Activated naive CD4-positive, alpha-beta T cell treated with anti-CD3 and anti-CD28 coated beads, Interleukin-2, amount 10 ng/mL, durations not matched to agents 7 days and 5 days (primary cell): ENCODE data around the gene ZDHHC4.
"Not testable (repeated sequence)": the region's sequence is repeated elsewhere in the genome, so short reads cannot be mapped to it uniquely, and the experiment has no call there.

Experiments
- CTCF ChIA-PET: fragments of 350-600 bp; sonication (Branson Sonifier 250); formaldehyde crosslinking; loops from one replicate; lab custom pipeline; 2021; ENCODE audit warnings: antibody characterized with exemption; lab: Charles Lee
- DNase-seq: peaks from one replicate; pipeline ENCODE4 v3.0.0-alpha.2; 2020
- H3K27ac Mint-ChIP-seq: one replicate; pipeline ENCODE4 v1.8.0; 2021; ENCODE audit warnings: mild to moderate bottlenecking, moderate library complexity, mixed read lengths
- H3K27me3 Mint-ChIP-seq: one replicate; pipeline ENCODE4 v1.8.0; 2021; ENCODE audit warnings: mild to moderate bottlenecking, mixed read lengths
- H3K36me3 Mint-ChIP-seq: one replicate; pipeline ENCODE4 v1.8.0; 2021; ENCODE audit warnings: mixed read lengths
- H3K4me1 Mint-ChIP-seq: one replicate; pipeline ENCODE4 v1.8.0; 2021; ENCODE audit warnings: mixed read lengths
- H3K4me3 Mint-ChIP-seq: one replicate; pipeline ENCODE4 v1.8.0; 2021; ENCODE audit warnings: mild to moderate bottlenecking, moderate library complexity, mixed read lengths
- H3K9me3 Mint-ChIP-seq: one replicate; pipeline ENCODE4 v1.8.0; 2021; ENCODE audit warnings: mixed read lengths

Gene ZDHHC4

DNA sequence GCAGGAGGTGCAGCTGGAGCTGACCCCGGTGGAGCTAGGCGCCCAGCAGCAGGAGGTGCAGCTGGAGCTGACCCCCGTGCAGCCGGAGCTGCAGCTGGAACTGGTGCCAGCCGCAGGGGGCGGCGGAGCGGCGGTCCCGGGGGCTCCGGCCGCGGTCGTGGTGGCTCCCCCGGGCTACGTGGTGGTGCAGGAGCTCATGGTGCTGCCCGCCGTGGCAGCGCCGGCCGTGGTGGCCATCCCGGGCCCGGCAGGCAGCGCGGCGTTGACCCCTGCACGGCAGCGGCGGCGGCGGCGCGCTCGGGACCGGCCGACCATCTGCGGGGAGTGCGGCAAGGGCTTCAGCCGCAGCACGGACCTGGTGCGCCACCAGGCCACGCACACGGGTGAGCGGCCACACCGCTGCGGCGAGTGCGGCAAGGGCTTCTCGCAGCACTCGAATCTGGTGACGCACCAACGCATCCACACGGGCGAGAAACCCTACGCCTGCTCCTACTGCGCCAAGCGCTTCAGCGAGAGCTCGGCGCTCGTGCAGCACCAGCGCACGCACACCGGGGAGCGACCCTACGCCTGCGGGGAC, 45.0 kb downstream of the ZDHHC4 start:
- peaks cover 58% of the 10 kb centered on the region for H3K4me1 Mint-ChIP-seq
- CTCF ChIA-PET, result no interaction called here

GRCh38 chr7:6623589-6624245, 46.5 kb downstream of the ZDHHC4 start:
- peak overlapping the region; percentile 49 for H3K4me3 Mint-ChIP-seq
- CTCF ChIA-PET, result no interaction called here
- peaks cover 9% of the 10 kb centered on the region for H3K27me3 Mint-ChIP-seq
- peaks cover 53% of the 10 kb centered on the region for H3K4me1 Mint-ChIP-seq
- no peaks in the 10 kb centered on the region for H3K9me3 Mint-ChIP-seq
- H3K27ac Mint-ChIP-seq, result peak overlapping the region; percentile 85
- peak; percentile 57 for DNase-seq
- H3K36me3 Mint-ChIP-seq, result peaks cover 6% of the 10 kb centered on the region

More for the DNA sequence above, 45.0 kb downstream of the ZDHHC4 start:
- no peak overlapping the region for H3K4me3 Mint-ChIP-seq
- H3K36me3 Mint-ChIP-seq, result peaks cover 6% of the 10 kb centered on the region
- no peak for DNase-seq
- H3K27ac Mint-ChIP-seq, result no peak overlapping the region
- H3K27me3 Mint-ChIP-seq, result peaks cover 22% of the 10 kb centered on the region
- H3K9me3 Mint-ChIP-seq, result no peaks in the 10 kb centered on the region

DNA sequence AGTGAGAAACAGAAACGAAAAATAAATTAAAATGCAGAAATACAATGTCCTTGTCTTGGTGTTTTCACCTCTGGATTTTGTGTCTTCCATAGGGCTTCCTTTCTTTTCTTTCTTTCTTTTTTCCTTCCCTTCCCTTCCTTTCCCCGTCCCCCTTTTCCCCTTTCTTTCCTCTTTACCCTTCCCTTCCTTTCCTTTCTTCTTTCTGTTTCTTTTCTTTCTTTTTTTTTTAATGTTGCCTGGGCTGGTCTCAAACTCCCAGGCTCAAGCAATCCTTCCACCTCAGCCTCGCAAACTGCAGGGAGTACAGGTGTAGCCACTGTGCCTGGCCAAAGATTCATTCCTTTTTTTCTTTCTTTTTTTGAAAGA, 47.0 kb downstream of the ZDHHC4 start:
- DNase-seq, result no peak
- Mint-ChIP-seq H3K36me3 (peaks cover 6% of the 10 kb centered on the region), H3K4me3 (peak overlapping the region; percentile 49), H3K27me3 (peaks cover 4% of the 10 kb centered on the region), H3K27ac (peak overlapping the region; percentile 85), H3K4me1 (peaks cover 51% of the 10 kb centered on the region), H3K9me3 (no peaks in the 10 kb centered on the region)
- CTCF ChIA-PET, result no interaction called here

DNA sequence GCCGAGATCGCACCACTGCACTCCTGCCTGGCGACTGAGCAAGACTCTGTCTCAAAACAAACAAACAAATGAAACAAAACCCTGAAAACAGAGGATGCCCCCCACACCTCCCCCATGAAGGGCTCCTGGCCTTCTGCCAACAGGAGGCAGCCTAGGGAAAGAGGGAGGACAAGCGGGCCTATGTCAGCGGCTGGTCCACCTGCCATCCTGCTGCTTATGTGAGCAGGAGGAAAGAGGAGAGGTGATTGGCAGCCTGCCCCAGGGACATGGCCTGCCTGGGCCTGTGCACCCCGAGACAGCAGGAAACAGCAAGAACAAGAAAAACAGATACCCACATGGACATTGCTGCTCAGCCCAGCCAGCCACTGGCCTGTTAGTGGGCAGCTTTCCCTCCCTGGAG, 50.8 kb downstream of the ZDHHC4 start:
- Mint-ChIP-seq H3K4me1 (peaks cover 25% of the 10 kb centered on the region), H3K4me3 (no peak overlapping the region), H3K9me3 (no peaks in the 10 kb centered on the region), H3K27me3 (peaks cover 17% of the 10 kb centered on the region), H3K27ac (no peak overlapping the region), H3K36me3 (no peaks in the 10 kb centered on the region)
- DNase-seq, result no peak
- CTCF ChIA-PET, result no interaction called here

DNA sequence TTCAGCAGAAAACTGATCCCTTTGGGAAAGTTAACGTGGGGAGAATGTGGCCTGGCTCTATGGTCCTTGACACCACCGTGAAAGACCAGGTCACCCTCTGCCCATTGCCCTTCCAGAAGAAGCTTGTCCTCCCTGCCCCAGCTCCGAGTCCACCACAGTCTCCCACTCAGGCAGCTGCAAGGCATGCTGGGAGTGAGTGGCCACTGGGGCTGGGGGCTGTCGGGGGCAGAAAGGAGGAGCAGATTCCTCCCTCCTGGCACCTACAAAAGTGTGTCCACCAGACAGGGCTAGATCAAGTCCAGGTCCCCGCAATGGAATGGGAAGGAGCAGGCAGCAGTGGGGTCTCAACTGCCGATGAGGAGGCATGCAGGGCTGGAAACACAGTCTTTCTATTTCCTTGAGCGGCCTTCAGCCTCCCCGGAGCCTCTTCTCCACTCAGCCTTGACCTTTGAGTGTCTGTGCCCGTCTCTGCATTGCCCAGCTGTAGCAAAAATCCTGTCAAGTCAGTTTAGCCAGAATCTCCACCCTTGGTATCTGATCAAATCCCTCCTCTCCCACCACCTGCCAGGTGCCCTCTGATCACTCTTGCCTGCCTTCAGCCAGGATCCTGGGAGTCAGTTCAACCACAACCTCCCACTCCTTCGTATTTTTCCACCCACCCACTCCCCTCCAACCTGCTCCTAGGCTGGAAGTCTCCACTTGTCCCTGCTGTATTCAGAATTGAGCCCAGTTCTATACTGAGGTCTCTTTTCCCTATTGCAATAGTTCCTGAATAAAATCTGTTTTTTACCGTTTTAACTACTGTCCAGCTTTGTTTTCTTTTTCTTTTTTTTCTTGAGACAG, 53.0 kb downstream of the ZDHHC4 start:
- H3K4me1 Mint-ChIP-seq, result peaks cover 6% of the 10 kb centered on the region
- CTCF ChIA-PET, result no interaction called here

DNA sequence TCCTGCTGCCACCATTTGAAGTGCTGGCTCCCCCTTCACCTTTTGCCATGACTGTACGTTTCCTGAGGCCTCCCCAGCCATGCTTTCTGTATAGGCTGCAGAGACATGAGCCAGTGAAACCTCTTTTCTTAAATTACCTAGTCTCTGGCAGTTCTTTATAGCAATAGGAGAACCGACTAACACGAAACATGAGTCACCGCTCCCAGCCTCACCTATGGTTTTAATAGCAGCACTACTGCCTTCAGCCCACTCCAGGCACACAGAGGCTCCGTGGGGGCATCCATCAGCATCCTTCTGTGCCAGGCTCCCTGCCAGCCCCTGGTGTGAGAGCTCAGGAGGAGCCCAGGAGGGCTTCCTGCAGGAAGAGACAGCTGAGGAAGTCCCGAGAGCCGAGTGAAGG, 54.4 kb downstream of the ZDHHC4 start:
- Mint-ChIP-seq H3K27ac (no peak overlapping the region), H3K4me1 (peaks cover 6% of the 10 kb centered on the region), H3K9me3 (peaks cover 5% of the 10 kb centered on the region), H3K36me3 (no peaks in the 10 kb centered on the region), H3K4me3 (no peak overlapping the region), H3K27me3 (peaks cover 26% of the 10 kb centered on the region)
- CTCF ChIA-PET, result no interaction called here
- no peak for DNase-seq

More for the DNA sequence above, 53.0 kb downstream of the ZDHHC4 start:
- no peak overlapping the region for H3K27ac Mint-ChIP-seq
- no peak for DNase-seq
- H3K4me3 Mint-ChIP-seq, result no peak overlapping the region
- peaks cover 3% of the 10 kb centered on the region for H3K9me3 Mint-ChIP-seq
- no peaks in the 10 kb centered on the region for H3K36me3 Mint-ChIP-seq
- H3K27me3 Mint-ChIP-seq, result peaks cover 26% of the 10 kb centered on the region

GRCh38 chr7:6634021-6634420, 56.8 kb downstream of the ZDHHC4 start:
- Mint-ChIP-seq H3K4me3 (peak overlapping the region; percentile 28), H3K27ac (no peak overlapping the region), H3K27me3 (peaks cover 26% of the 10 kb centered on the region), H3K9me3 (peaks cover 5% of the 10 kb centered on the region), H3K4me1 (peaks cover 19% of the 10 kb centered on the region), H3K36me3 (peaks cover 7% of the 10 kb centered on the region)
- no peak for DNase-seq
- CTCF ChIA-PET, result no interaction called here

GRCh38 chr7:6634971-6635370, 57.7 kb downstream of the ZDHHC4 start:
- H3K4me3 Mint-ChIP-seq, result peak overlapping the region; percentile 28
- H3K9me3 Mint-ChIP-seq, CTCF ChIA-PET, DNase-seq: not testable (repeated sequence)
- H3K36me3 Mint-ChIP-seq, result peaks cover 17% of the 10 kb centered on the region
- peaks cover 29% of the 10 kb centered on the region for H3K4me1 Mint-ChIP-seq
- peak overlapping the region; percentile 11 for H3K27ac Mint-ChIP-seq
- H3K27me3 Mint-ChIP-seq, result peaks cover 24% of the 10 kb centered on the region

DNA sequence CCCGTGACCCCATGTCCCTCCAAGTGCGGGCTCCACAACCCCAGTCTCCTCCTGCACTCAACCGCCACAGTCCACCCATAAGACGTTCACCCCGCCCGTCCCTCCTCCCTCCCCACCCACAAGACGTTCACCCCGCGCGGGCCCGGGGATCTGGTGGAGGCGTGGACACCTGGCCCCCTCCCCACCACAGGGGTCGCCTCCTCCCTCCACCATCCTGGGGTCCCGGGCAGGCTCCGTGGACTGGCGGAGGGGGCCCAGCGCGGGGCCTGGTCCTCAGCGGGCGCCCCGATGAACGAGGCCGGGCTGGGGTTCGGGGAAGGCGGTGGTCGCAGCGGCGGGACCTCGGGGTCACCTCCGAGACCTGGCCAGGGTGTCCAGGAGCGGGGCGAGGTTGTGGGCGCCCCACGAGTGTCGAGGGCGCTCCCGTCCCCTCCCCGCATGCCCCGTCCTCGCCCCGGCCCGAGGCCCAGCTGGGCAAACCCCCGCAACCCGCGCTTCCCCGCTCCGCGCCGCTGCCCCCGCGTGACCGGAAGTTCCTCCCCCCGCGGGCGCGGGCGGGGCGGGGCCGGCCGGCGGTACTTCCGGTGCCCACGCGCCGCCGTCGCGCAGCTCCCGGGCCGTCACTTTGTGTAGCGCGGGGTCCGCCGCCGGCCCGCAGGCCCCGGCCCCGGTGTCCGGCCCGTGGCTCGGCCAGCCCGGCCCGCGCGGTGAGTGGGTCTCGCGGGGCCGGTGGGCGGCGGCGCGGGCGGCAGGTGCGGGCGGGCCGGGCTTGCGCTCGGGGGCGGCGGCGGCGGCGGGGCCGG, 59.7 kb downstream of the ZDHHC4 start, which contains the start of gene ZNF316:
TSS of gene ZNF316 (plus strand) at position 578 of the 803 bp plus-strand sequence. CDS start 5,092 bp downstream, outside the sequence.
- peaks cover 29% of the 10 kb centered on the region for H3K4me1 Mint-ChIP-seq

DNA sequence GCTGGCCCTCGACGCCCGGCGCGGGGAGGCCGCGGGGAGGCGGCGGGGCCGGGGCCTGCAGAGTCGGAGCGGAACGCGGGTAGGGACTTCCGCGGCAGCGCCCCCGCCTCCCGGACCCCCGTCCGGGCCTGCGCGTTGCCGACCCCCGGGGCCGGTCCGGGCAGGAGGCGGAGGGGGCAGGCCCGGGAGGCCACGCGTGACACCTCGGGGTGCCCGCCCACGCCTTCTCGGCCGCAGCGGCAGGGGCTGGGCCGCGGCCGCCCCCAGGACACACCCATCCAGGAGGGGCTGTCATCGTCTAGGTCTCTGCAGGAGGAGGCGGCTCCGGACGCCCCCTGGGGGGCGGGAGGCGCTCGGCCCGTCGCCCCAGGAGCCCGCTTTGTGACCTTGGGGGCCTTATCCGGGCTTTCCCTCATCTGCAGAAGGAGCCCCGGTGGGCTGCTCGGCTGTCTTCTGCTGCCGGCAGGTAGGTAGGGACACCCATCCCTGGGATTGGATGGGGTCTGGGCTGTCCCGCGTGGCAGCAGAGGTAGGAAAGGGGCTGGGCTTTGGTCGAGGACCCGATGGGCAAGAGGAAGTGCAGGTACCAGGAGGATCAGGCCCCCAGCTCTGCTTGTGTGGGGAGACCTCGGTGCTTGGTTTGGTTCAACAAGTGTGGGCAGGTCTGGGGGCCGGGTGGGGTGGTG, 60.4 kb downstream of the ZDHHC4 start:
- CTCF ChIA-PET, result no interaction called here
- peak overlapping the region; percentile 87 for H3K27ac Mint-ChIP-seq
- peaks cover 5% of the 10 kb centered on the region for H3K9me3 Mint-ChIP-seq
- peaks cover 9% of the 10 kb centered on the region for H3K27me3 Mint-ChIP-seq
- peaks cover 29% of the 10 kb centered on the region for H3K4me1 Mint-ChIP-seq
- DNase-seq, result peak; percentile 73
- peak overlapping the region; percentile 82 for H3K4me3 Mint-ChIP-seq
- H3K36me3 Mint-ChIP-seq, result peaks cover 34% of the 10 kb centered on the region

More for the DNA sequence above, 59.7 kb downstream of the ZDHHC4 start, which contains the start of gene ZNF316:
- H3K27me3 Mint-ChIP-seq, result peaks cover 9% of the 10 kb centered on the region
- peak within 1 kb of the TSS; percentile 82 for H3K4me3 Mint-ChIP-seq
- peak; percentile 72 for DNase-seq
- peaks cover 27% of the 10 kb centered on the region for H3K36me3 Mint-ChIP-seq
- H3K27ac Mint-ChIP-seq, result peak within 1 kb of the TSS; percentile 87
- CTCF ChIA-PET, result no interaction called here
- peaks cover 5% of the 10 kb centered on the region for H3K9me3 Mint-ChIP-seq
